HG03460 (cell line): ENCODE results near the gene RAP1GDS1.
"Not testable (repeated sequence)": the region's sequence is repeated elsewhere in the genome, so short reads cannot be mapped to it uniquely, and the experiment has no call there.

Experiments used
- ATAC-seq: cut with Tn5 transposase; IDR thresholded peaks from one replicate; pipeline ENCODE4 v1.9.1; 2021; ENCODE audit not compliant: unreplicated experiment

Gene RAP1GDS1

GRCh38 chr4:98285676-98286075, 24.5 kb downstream of the RAP1GDS1 start:
- no peak for ATAC-seq

GRCh38 chr4:98287328-98287727, 26.1 kb downstream of the RAP1GDS1 start:
- ATAC-seq, result no peak

- ATAC-seq, result peak; percentile 41
Measured at GRCh38 chr4:98288671-98289070, 27.5 kb downstream of the RAP1GDS1 start.

- peak; percentile 71 for ATAC-seq
Measured at GRCh38 chr4:98289375-98289774, 28.2 kb downstream of the RAP1GDS1 start.

DNA sequence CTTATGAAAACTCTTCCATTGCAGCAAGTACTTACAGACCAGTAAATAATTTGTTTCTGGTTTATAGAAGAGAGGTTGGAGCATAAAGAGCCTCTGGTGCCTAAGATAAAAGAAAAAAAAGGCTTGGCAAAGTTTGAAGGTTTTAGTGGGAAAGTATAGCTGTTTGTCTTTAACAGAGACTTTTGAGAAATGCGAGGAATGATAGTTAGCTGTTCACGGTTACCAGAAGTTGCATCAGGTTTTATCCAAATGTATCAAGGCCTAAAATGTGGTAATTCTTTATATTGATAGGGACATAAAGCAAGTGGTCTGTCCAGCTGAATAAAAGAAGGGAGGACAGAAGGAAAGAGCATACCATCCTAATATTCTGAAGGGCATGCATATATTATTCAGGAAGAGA, 29.3 kb downstream of the RAP1GDS1 start:
- no peak for ATAC-seq

DNA sequence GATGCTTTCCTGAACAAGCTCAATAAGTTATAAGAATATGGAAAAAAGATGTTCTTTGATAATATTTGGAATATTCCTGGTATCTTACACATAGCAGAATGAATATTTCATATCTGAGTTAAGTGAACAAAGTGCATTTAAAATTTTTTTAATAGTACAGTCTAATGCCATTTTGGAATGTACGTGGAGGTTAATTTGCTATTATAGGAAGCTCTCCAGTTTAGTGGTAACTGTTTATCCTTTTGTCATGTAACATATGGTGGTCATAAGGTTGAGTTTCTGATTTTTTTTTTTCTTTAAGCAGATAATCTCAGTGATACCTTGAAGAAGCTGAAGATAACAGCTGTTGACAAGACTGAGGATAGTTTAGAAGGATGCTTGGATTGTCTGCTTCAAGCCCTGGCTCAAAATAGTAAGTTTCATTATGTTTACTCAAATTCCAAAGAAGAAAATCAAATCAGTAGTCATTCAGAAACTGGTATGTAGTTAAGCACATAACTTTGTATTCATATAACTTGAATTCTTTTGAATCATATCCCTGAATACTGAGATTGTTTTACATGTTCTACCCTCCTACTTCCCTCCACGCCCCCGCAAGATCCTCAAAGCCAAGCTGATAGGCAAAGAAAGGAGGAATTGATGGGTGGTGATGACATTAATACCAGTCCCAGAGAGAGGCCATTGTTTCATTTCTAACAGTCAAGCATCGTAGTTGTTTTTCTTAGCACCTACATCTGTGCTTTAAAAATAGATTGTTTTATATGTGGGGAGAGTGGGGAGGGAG, 32.1 kb downstream of the RAP1GDS1 start:
- ATAC-seq, result no peak

DNA sequence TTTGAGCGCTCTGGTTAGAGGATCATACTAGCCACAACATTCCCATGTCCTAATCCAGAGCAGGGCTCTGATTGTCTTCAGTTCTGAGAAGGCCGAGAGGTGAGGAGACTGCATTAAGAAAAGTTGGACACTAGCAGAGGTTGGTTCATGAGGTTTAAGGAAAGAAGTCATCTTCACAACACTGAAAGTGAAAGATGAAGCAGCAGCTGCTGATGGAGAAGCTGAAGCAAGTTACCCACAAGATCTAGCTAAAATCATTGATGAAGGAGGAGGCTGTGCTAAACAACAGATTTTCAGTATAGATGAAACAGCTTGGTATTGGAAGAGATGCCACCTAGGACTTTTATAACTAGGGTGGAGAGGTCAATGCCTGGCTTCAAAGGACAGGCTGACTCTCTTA, 36.8 kb downstream of the RAP1GDS1 start:
- ATAC-seq, result peak; percentile 54

DNA sequence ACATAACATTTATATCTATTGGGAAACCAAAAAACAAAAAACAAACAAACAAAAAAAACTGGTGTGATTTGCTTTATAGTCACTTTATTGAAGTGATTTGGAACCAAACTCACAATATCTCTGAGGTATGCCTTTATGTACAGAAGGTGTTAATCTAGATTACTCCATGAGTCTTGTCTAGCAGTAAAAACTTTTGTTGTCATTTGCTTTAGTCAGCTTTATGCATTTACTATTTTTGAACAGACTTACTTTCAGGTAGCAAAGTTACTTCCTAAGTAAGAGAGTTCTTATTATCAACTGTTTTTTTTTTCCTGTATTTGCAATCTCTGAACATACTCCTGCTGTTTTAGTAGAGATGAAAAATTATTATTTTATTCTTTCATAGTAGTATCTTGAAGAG, 39.5 kb downstream of the RAP1GDS1 start:
- no peak for ATAC-seq

DNA sequence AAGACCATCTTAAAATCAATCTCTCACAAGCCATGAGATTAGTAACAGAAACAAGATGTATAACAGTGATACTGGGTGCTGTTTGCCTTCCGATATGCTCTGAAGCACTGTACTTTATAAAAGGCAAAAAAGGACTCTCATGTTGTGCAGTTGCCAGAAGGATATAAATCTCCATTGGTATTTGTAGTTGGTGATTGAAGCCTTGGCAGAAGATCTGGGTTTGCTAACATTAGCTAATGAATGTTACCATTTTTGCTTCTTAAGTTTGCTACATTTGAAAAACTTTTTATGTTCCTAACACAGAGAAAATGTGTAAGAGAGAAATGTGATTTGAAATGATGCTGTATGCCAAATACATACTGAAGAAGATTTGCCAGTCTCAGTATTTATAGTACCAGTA, 44.4 kb downstream of the RAP1GDS1 start:
- no peak for ATAC-seq

GRCh38 chr4:98310867-98311266, 49.7 kb downstream of the RAP1GDS1 start:
- no peak for ATAC-seq

GRCh38 chr4:98311656-98312055, 50.5 kb downstream of the RAP1GDS1 start:
- ATAC-seq, result no peak

DNA sequence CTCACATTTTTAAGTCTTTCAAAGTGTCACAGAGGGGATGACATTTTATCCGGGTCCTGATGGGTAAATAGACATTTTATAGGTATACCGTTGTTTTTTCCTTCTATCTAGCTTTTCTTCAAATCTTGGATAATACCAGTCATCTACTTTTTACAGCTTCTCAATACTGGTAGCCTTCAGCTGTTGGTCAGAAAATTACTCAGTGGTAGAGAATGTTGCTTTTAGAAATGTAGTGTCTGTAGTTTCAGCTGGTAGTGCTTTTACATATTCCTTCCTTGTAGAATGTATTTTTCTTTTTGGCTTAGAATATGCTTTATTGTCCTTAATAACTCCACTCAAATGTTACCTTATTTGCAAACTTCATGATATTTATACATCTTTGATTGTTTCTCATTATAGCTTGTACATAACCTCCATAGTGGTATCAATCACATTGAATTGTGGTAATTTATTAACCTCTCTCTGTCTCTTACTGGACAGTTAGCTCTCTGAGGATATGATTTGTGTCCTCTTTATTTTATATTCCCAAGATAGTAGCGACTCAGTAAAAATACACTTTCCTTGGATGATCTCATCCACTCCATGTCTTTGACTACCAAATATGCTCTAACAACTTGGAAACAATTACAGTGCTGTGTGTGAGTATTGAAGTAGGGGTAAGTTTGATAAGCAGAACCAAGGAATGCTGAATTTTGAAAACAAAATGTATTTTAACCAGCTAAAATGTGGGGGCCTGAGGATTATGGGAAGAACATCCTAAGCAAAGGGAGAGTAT, 53.8 kb downstream of the RAP1GDS1 start:
- no peak for ATAC-seq

GRCh38 chr4:98318521-98318920, 57.3 kb downstream of the RAP1GDS1 start:
- no peak for ATAC-seq

GRCh38 chr4:98319021-98319420, 57.8 kb downstream of the RAP1GDS1 start:
- ATAC-seq, result no peak

GRCh38 chr4:98326168-98326567, 65.0 kb downstream of the RAP1GDS1 start:
- ATAC-seq, result no peak

- ATAC-seq, result no peak
Measured at GRCh38 chr4:98327694-98328093, 66.5 kb downstream of the RAP1GDS1 start.

DNA sequence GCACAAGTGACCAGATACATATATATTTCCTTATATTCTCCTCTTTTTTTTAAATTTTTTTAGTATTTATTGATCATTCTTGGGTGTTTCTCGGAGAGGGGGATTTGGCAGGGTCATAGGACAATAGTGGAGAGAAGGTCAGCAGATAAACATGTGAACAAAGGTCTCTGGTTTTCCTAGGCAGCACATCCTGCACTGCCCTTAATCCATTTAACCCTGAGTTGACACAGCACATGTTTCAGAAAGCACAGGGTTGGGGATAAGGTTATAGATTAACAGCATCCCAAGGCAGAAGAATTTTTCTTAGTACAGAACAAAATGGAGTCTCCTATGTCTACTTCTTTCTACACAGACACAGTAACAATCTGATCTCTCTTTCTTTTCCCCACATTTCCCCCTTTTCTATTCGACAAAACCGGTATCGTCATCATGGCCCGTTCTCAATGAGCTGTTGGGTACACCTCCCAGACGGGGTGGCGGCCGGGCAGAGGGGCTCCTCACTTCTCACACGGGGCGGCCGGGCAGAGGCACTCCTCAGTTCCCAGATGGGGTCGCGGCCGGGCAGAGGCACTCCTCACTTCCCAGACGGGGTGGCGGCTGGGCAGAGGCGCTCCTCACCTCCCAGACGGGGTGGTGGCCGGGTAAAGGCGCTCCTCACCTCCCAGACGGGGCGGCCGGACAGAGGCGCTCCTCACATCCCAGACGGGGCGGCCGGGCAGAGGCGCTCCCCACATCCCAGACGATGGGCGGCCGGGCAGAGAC, 68.9 kb downstream of the RAP1GDS1 start:
- ATAC-seq, result not testable (repeated sequence)

DNA sequence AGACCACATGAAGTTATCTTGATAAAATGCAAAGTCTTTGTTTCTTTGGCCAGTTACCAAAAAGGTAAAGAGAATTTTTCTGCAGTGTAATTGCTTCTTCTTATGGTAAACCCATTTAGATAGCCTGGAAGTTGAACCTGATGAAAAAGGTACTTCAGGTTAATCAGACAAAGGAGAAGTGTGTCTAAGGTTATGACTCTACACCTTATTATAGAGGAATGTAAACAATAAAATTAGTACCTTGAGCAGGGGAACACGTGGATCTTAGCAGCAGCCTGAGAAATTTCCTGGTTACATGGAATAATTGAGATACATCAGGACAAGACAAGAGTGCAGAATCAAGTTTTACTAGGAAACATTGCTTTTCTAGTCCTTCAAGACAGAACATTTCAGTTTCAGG, 70.8 kb downstream of the RAP1GDS1 start:
- ATAC-seq, result no peak

GRCh38 chr4:98334461-98334860, 73.3 kb downstream of the RAP1GDS1 start:
- no peak for ATAC-seq

GRCh38 chr4:98338761-98339438, 77.7 kb downstream of the RAP1GDS1 start:
- no peak for ATAC-seq

GRCh38 chr4:98341309-98341708, 80.1 kb downstream of the RAP1GDS1 start:
- no peak for ATAC-seq
